Measurements from ENCODE around the gene RXRG. TPM values are rescaled to one million over a fixed set of nuclear protein-coding genes. Genes with fewer than 3 reads are reported as not detected.

Gene RXRG
- total and polyA plus RNA-seq, 9 of the 15 experiments (the other 6 are each of a cell fraction or from before 2014, with no cell fraction given): not detected

GRCh38 chr1:165476776-165477175 lies 31.9 kb upstream of the RXRG start:
- H3K9ac ChIP-seq (ENCODE audit: insufficient read depth in 1 of 2, low read depth in 2 of 2, low read length in 2 of 2): no peak overlapping the region
- H3K79me2 ChIP-seq (ENCODE audit: control insufficient read depth, insufficient read depth, low read length): no peaks in the 10 kb centered on the region
- ChIA-PET POLR2A (interaction anchor here (1.2 to 1.8 kb wide), 2 partner anchors 13 to 16 kb away, joined by 3 to 4 read pairs; no protein-coding TSS in a partner anchor), CTCF (ENCODE audit: low intra/inter-chr PET ratio) (no interaction called here)
- no peak for DNase-seq (ENCODE audit: extremely low read depth in 1 of 4, low spot score in 3 of 4)
- H3K9me1 ChIP-seq (ENCODE audit: control insufficient read depth, insufficient read depth, low read length): no peaks in the 10 kb centered on the region
- no peak for ATAC-seq
- no peak overlapping the region for H3K4me3 ChIP-seq
- no TSS peak for BruUV-seq (replicated peaks)
- no peaks in the 10 kb centered on the region; the same call in 1 of the 2 replicates for H4K20me1 ChIP-seq (replicated peaks; ENCODE audit: control insufficient read depth, insufficient read depth, low read length)
- TF ChIP-seq HDGF (IDR thresholded peaks at IDR 0.05): no peak
- TF ChIP-seq KLF10 (CRISPR knock-in tag; IDR thresholded peaks at IDR 0.05): no peak
- TF ChIP-seq PCBP1 (IDR thresholded peaks at IDR 0.05; ENCODE audit: low read depth, low read length, poor library complexity, severe bottlenecking): no peak
- no peak for TF ChIP-seq SMARCA4 (IDR thresholded peaks at IDR 0.05)
- TF ChIP-seq SIN3A (IDR thresholded peaks at IDR 0.05; ENCODE audit: borderline replicate concordance in 2 of 2, control insufficient read depth in 1 of 2, low read depth in 2 of 2, low read length in 2 of 2): no peak
- no peak for TF ChIP-seq TCF15 (CRISPR knock-in tag; IDR thresholded peaks at IDR 0.05)
- TF ChIP-seq CREB3L1 (IDR thresholded peaks at IDR 0.05; ENCODE audit: borderline replicate concordance, low read depth): no peak
- no peak for TF ChIP-seq PTTG1 (tag; IDR thresholded peaks at IDR 0.05; ENCODE audit: low read depth)
- no peak for TF ChIP-seq FOXJ3 (CRISPR knock-in tag; IDR thresholded peaks at IDR 0.05)
- TF ChIP-seq BHLHE40 (IDR thresholded peaks at IDR 0.05; ENCODE audit: low read length): no peak
- TF ChIP-seq ILF3 (IDR thresholded peaks at IDR 0.05; ENCODE audit: borderline replicate concordance): no peak
- H3K27me3 ChIP-seq (ENCODE audit: control insufficient read depth in 2 of 2, insufficient read depth in 2 of 2, low read length in 2 of 2): peaks cover 0 to 6% of the 10 kb centered on the region in 2 experiments; a peak in 2 of 5 replicates
- in situ Hi-C loops (cut with MboI) (no loop called here), intact Hi-C loops (cut with micrococcal nuclease) (no loop called here)
- FAIRE-seq: no peak
- H3K4me2 ChIP-seq (ENCODE audit: insufficient read depth, low read length): no peak overlapping the region
- H3K9me3 ChIP-seq (replicated peaks; ENCODE audit: control insufficient read depth, insufficient read depth, low read depth, low read length): no peaks in the 10 kb centered on the region
- no peak overlapping the region for H3K27ac ChIP-seq (ENCODE audit: extremely low read depth, low read depth, low read length)
- no peaks in the 10 kb centered on the region for H3K36me3 ChIP-seq (ENCODE audit: control insufficient read depth, insufficient read depth, low read length)
- 0% methylated on average over 1 of the region's 1 CpG for WGBS (ENCODE audit: insufficient coverage, low coverage, missing lambda C conversion rate)
- no peak overlapping the region for H2AFZ ChIP-seq (ENCODE audit: low read depth, low read length)
- H3K4me1 ChIP-seq (replicated peaks in 1 of 2; ENCODE audit: control insufficient read depth in 2 of 2, insufficient read depth in 2 of 2, low read length in 2 of 2): no peaks in the 10 kb centered on the region
